Ovary (tissue), 3 donors: ENCODE measurements around the gene SLC9A1.

Experiments
- CTCF ChIP-seq, 3 donors: fragments of 450-650 bp in 2 of 3; fragments of 200-600 bp in 1 of 3; IDR thresholded peaks; one replicate each; pipeline versions ENCODE4 v1.5.1 to v1.8.0; 2016 to 2022; ENCODE audit warnings: antibody characterized with exemption in 3 of 3, mild to moderate bottlenecking in 1 of 3
- EP300 ChIP-seq: sonication (generic); formaldehyde crosslinking; IDR thresholded peaks from one replicate; pipeline ENCODE4 v1.6.1; 2017; ENCODE audit warnings: antibody characterized with exemption
- donor health status: DM: no; HTN: no; CAD: no.

- TF ChIP-seq CTCF (IDR thresholded peaks at IDR 0.05) (no peak), EP300 (no peak)
These were observed 1.9 kb downstream of the SLC9A1 start for GRCh38 chr1:27152829-27153548.
